GM13977 (cell line): Measurements from ENCODE around the gene ALDH3A2.

Experiments used
- DNase-seq: peaks from one replicate; pipeline ENCODE4 v3.0.0; 2012; ENCODE audit warnings: low spot score
- in situ Hi-C: fragments of 300-500 bp; cut with MboI; formaldehyde crosslinking; loops from one replicate; pipeline ENCODE4 v1.12.0; 2022; ENCODE audit warnings: low sequenced_read_pairs, low pct_unique_long_range_greater_than_20kb, mixed read lengths, inconsistent platforms; ENCODE audit not compliant: unreplicated experiment
- TF ChIP-seq, protein P1 (sequence below): IDR thresholded peaks from 2 replicates; pipeline ENCODE4 v1.5.1; 2012; ENCODE audit warnings: mild to moderate bottlenecking, control low read depth; ENCODE audit not compliant: insufficient read depth; ENCODE audit errors: extremely low read depth, missing control alignments

The ALDH3A2 gene

DNA sequence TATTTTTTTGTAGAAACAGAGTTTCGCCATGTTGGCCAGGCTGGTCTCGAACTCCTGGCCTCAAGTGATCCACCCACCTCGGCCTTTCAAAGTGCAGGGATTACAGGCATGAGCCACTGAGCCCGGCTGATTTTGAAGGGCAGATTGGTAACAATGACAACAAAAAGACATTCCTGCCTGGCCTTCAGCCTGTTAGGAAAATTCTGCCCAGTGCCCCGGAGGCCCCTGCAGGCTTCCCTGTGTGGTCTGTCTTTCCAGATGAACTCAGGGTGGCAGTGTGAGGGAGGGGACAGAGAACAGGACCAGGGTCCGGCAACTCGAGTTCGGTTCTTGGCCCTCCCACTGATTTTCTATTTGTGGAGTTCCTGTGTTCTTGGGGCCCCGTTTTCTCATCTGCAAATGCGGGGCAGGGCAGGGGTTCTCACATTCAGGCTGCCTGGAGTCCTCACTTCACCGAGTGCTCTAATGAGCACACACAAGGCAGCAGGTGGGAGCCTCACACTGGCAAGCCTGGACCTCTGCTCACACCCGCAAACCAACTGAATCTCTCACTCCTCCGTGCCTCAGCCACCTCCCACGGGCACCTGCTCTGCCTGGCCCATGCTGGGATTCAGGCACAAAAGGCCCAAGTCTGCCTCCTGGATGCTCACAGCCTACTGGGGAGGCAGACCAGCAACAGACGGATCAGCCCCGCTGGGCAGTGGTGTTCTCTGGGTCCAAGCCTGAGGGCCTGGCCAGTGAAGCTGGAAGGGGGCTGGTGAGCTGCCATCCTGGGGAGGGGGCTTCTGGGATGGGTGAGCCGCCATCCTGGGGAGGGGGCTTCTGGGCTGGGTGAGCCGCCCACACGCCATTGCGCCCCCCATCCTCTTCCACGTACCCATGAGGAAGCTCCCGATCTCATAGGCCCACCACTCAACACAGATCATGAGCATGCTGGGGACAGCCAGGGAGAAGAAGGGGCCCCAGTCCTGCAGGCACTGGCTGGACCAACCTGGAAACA, 57.5 kb downstream of the ALDH3A2 start:
- peak; percentile 26 for DNase-seq
- in situ Hi-C loops: loop anchor here (25.0 kb wide), 1 partner anchor 94 kb away; no protein-coding TSS in a partner anchor
- TF ChIP-seq, protein P1, sequence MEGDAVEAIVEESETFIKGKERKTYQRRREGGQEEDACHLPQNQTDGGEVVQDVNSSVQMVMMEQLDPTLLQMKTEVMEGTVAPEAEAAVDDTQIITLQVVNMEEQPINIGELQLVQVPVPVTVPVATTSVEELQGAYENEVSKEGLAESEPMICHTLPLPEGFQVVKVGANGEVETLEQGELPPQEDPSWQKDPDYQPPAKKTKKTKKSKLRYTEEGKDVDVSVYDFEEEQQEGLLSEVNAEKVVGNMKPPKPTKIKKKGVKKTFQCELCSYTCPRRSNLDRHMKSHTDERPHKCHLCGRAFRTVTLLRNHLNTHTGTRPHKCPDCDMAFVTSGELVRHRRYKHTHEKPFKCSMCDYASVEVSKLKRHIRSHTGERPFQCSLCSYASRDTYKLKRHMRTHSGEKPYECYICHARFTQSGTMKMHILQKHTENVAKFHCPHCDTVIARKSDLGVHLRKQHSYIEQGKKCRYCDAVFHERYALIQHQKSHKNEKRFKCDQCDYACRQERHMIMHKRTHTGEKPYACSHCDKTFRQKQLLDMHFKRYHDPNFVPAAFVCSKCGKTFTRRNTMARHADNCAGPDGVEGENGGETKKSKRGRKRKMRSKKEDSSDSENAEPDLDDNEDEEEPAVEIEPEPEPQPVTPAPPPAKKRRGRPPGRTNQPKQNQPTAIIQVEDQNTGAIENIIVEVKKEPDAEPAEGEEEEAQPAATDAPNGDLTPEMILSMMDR: no peak

DNA sequence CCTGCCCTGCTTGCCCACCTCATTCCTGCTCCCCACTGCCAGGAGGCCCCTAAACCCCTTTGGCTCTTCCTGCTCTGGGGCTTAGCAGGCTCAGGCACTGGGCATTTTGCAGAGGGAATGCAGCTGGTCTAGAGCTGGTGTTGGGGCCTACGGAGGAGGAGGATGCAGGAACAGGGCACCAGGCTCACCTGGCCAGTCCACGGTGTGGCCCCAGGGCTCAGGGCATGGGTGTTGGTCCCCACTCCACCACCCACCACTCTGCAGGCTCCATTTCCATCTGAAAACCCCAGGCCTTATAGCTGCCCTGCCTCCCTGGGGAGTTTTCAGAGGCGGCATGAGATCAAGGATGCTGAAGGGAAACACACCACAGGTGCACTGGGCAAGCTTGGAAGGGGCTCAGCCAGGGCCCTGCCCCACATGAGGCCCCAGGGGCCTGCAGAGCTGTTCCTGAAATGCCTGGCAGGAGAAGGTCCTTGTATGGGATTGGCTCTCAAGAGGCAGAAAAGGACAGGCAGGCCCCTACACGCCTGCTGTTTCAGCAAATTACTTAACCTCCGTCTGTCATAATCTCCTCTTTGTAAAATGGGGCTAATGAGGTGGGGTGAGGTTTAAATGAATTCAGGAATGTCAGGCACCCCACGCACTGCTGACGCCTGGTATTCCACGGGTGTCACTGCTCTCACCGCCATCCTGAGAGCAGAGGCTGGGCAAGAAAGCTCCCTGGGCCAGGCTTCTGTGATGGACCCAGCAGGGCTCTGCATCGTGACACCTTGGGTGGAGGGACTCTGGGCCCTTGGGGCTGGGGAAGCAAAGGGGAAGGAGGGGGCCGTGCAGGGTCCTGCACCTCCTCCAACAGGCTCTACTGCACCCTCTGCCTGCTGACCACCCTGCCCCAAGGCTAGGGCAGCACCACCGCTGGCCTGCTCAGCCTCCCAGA, 58.5 kb downstream of the ALDH3A2 start:
- in situ Hi-C loops: loop anchor here (25.0 kb wide), 1 partner anchor 95 kb away; no protein-coding TSS in a partner anchor
- TF ChIP-seq, protein P1: no peak
- DNase-seq: peak; percentile 20

DNA sequence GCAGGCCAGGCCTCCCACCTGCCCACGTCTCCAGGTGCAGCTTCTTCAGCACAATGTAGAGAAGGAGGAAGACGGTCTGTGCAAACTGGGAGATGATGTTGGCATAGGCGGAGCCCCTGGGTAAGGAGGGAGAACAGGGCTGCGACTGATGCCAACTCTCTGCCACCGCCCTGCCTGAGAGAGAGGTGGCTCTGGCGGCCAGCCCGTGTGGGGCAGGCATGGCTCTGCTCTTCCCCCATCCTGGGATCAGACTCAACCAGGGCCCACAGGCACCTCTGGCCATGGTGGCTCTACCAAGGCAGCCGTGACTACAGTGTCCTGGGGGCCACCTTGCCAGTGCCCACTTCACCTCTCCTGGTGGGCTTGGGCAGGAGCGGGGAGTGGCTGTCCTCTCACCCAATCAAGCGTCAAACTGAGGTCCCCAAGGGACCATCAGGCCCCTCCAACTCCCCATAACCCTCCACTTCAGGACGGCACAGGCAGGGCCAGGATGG, 59.2 kb downstream of the ALDH3A2 start:
- peak; percentile 16 for DNase-seq
- TF ChIP-seq, protein P1: no peak
- in situ Hi-C loops: loop anchor here (25.0 kb wide), 1 partner anchor 95 kb away; no protein-coding TSS in a partner anchor

DNA sequence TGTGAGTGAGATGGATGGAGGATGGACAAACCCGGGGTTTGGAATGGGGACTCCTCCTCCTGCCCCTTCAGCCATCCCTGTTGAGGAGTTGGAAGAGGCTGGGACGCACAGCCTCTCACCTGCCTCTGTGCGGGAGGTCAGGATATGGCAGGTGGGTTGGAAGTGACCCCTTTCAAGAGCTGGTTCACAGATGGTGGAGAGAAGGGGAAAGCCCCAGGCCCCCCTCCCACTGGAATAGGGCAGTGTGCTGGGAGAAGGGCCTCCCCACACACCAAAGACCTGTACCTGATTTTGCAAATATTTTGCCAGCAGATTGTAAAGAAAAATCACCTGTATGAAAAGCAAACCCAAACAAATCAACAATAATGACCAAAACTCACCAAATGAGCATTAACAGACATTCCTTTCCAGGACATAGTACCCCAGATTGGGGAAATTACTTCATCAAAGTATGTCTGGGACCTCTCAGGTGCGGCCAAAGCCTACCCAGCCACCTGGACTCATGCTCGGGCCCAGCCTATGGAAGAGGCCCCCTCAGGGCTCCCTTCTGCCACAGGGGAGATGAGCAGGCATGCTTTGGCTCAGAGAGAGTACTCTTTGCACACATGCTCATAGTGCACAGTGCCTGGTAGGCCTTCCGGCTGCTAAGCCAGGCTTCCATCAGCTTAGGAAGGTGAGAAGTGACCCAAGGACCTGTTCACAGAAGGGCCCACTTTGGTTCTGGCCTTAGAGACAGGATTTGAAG, 60.1 kb downstream of the ALDH3A2 start:
- in situ Hi-C loops: loop anchor here (25.0 kb wide), 1 partner anchor 96 kb away; no protein-coding TSS in a partner anchor
- TF ChIP-seq, protein P1: no peak
- peak; percentile 17 for DNase-seq

DNA sequence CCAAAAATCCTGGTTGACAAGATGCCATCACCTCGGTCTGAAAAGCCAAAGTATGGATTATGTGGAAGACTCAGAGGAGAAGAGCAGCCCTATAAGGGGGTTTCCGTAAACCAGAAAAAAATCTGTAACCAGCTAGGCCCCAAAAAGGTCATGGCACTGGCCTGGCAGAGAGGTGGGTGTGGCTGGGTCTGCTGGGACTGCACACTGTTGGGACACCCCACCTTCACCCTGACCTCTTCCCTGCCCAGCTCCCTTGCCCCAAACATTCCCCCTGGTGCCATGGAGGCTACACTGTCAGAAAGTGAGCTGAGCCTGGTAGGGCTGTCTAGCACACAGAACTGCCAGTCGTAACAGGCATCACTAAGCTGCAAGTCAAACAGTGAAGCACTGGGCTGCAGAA, 61.3 kb downstream of the ALDH3A2 start:
- TF ChIP-seq, protein P1: no peak
- DNase-seq: no peak
- in situ Hi-C loops: loop anchor here (25.0 kb wide), 1 partner anchor 98 kb away; no protein-coding TSS in a partner anchor
